Measurements from ENCODE around the gene DMPK.
"Not testable (repeated sequence)": the region's sequence is repeated elsewhere in the genome, so short reads cannot be mapped to it uniquely, and the experiment has no call there.

- not testable (repeated sequence) for TF ChIP-seq ZNF384 (IDR thresholded peaks at IDR 0.05); ELF4 (IDR thresholded peaks at IDR 0.05); SUZ12 (IDR thresholded peaks at IDR 0.05); L3MBTL2 (conservative IDR thresholded peaks at IDR 0.05)
These were observed 53.6 kb downstream of the DMPK start for GRCh38 chr19:45728683-45729082.

Measured in HEK293T (cell line).